ENCODE measurements around the gene MRGPRG. TPM values are rescaled to one million over a fixed set of nuclear protein-coding genes. Genes with fewer than 3 reads are reported as not detected.

The MRGPRG gene
- total RNA-seq, 1 experiment from 2014 or later: not detected

DNA sequence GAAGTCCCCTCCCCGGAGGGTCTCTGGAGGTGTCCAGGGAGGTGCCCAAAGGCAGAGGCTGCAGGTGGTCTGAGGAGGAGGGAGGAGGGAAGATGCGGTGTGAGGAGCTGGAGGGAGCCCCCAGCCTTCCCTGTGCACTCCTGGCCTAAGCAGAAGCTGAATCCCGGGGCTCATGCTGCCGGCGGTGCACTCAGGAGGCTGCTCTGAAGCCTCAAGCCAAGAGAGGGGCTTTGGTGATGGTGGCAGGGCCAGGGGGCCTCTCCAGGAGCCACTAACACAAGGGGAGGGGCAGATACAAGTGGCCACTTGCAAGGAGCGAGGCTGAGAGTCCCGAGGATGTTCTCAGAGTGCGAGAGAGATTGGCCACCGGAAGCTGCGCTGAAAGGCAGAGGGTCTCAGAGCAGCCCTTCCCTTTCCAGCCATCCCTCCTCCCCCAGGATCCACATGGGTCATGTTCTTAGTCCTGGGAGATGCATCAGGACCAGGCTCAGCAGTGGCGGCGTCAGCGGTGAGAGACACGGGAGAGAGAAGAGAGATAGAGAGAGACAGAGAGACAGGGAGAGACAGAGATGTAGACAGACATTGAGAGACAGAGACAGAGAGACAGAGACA lies 774 bp upstream of the MRGPRG start:
- Histone ChIP-seq H3K9ac (ENCODE audit: low read length) (no peak overlapping the region), H3K27ac (ENCODE audit: low read length) (no peak overlapping the region), H3K27me3 (ENCODE audit: low read length) (peaks cover 30% of the 10 kb centered on the region), H3K36me3 (ENCODE audit: low read depth, low read length) (no peaks in the 10 kb centered on the region), H3F3A (ENCODE audit: low read length, unreplicated experiment) (no peaks in the 10 kb centered on the region), H3K4me3 (ENCODE audit: low read length) (no peak overlapping the region), H4K20me1 (ENCODE audit: low read length) (no peaks in the 10 kb centered on the region), H3K79me2 (ENCODE audit: low read length) (no peaks in the 10 kb centered on the region), H3K9me3 (ENCODE audit: low read length) (no peaks in the 10 kb centered on the region), H3K9me2 (replicated peaks; ENCODE audit: low read length) (no peaks in the 10 kb centered on the region), H2AFZ (ENCODE audit: low read length) (no peak overlapping the region), H3K4me2 (ENCODE audit: low read length) (no peak overlapping the region), H3K4me1 (ENCODE audit: insufficient read depth, low read length) (no peaks in the 10 kb centered on the region)
- TF ChIP-seq EZH2phosphoT487 (IDR thresholded peaks at IDR 0.05; ENCODE audit: borderline replicate concordance, low read length) (no peak), EZH2 (IDR thresholded peaks at IDR 0.05; ENCODE audit: low read length, unreplicated experiment) (no peak), CTCF (conservative IDR thresholded peaks at IDR 0.05; ENCODE audit: low read depth, low read length) (no peak)
- DNase-seq (no peak), ATAC-seq (no peak)
- POLR2A ChIA-PET (ENCODE audit: unreplicated experiment): no interaction called here
- no TSS peak for BruUV-seq (replicated peaks)
- intact Hi-C loops (cut with micrococcal nuclease): loop anchor here (5.0 kb wide), 3 partner anchors 107 to 232 kb away; no protein-coding TSS in a partner anchor
- CTCF ChIA-PET: no interaction called here

GRCh38 chr11:3217818-3218482 lies 663 bp downstream of the MRGPRG start:
- Histone ChIP-seq H2AFZ (ENCODE audit: low read length) (no peak overlapping the region), H3K4me3 (ENCODE audit: low read length) (no peak overlapping the region), H3K9me3 (ENCODE audit: low read length) (no peaks in the 10 kb centered on the region), H3K4me1 (ENCODE audit: insufficient read depth, low read length) (no peaks in the 10 kb centered on the region), H3K9ac (ENCODE audit: low read length) (no peak overlapping the region), H3K27ac (ENCODE audit: low read length) (no peak overlapping the region), H3K9me2 (replicated peaks; ENCODE audit: low read length) (no peaks in the 10 kb centered on the region), H3K27me3 (ENCODE audit: low read length) (peaks cover 30% of the 10 kb centered on the region), H4K20me1 (ENCODE audit: low read length) (no peaks in the 10 kb centered on the region), H3K36me3 (ENCODE audit: low read depth, low read length) (no peaks in the 10 kb centered on the region), H3K4me2 (ENCODE audit: low read length) (no peak overlapping the region), H3F3A (ENCODE audit: low read length, unreplicated experiment) (no peaks in the 10 kb centered on the region), H3K79me2 (ENCODE audit: low read length) (no peaks in the 10 kb centered on the region)
- no peak for DNase-seq
- ChIA-PET CTCF (interaction anchor here (0.8 kb wide), 1 partner anchor 94 kb away, joined by 4 read pairs; no protein-coding TSS in a partner anchor), POLR2A (ENCODE audit: unreplicated experiment) (no interaction called here)
- no TSS peak for BruUV-seq (replicated peaks)
- TF ChIP-seq CTCF (conservative IDR thresholded peaks at IDR 0.05; ENCODE audit: low read depth, low read length) (no peak), EZH2phosphoT487 (IDR thresholded peaks at IDR 0.05; ENCODE audit: borderline replicate concordance, low read length) (no peak), EZH2 (IDR thresholded peaks at IDR 0.05; ENCODE audit: low read length, unreplicated experiment) (no peak)
- intact Hi-C loops (cut with micrococcal nuclease): loop anchor here (5.0 kb wide), 3 partner anchors 106 to 231 kb away; no protein-coding TSS in a partner anchor
- ATAC-seq: no peak

GRCh38 chr11:3216027-3216525 lies 2.5 kb downstream of the MRGPRG start:
- no peaks in the 10 kb centered on the region for H3K9me3 ChIP-seq (ENCODE audit: low read length)
- intact Hi-C loops (cut with micrococcal nuclease): loop anchor here (5.0 kb wide), 3 partner anchors 104 to 229 kb away; no protein-coding TSS in a partner anchor
- peaks cover 23% of the 10 kb centered on the region for H3K27me3 ChIP-seq (ENCODE audit: low read length)
- ChIA-PET POLR2A (ENCODE audit: unreplicated experiment) (no interaction called here), CTCF (interaction anchor here (0.5 to 0.9 kb wide), 3 partner anchors 43 to 105 kb away, joined by 3 read pairs; no protein-coding TSS in a partner anchor)
- no peak overlapping the region for H2AFZ ChIP-seq (ENCODE audit: low read length)
- H3F3A ChIP-seq (ENCODE audit: low read length, unreplicated experiment): no peaks in the 10 kb centered on the region
- DNase-seq (no peak), ATAC-seq (no peak)
- H3K4me3 ChIP-seq (ENCODE audit: low read length): no peak overlapping the region
- H3K9ac ChIP-seq (ENCODE audit: low read length): no peak overlapping the region
- no TSS peak for BruUV-seq (replicated peaks)
- no peak overlapping the region for H3K4me2 ChIP-seq (ENCODE audit: low read length)
- no peak overlapping the region for H3K27ac ChIP-seq (ENCODE audit: low read length)
- no peaks in the 10 kb centered on the region for H3K9me2 ChIP-seq (replicated peaks; ENCODE audit: low read length)
- TF ChIP-seq EZH2phosphoT487 (IDR thresholded peaks at IDR 0.05; ENCODE audit: borderline replicate concordance, low read length): no peak
- TF ChIP-seq EZH2 (IDR thresholded peaks at IDR 0.05; ENCODE audit: low read length, unreplicated experiment): no peak
- TF ChIP-seq CTCF (conservative IDR thresholded peaks at IDR 0.05; ENCODE audit: low read depth, low read length): no peak
- H3K79me2 ChIP-seq (ENCODE audit: low read length): no peaks in the 10 kb centered on the region
- no peaks in the 10 kb centered on the region for H4K20me1 ChIP-seq (ENCODE audit: low read length)
- no peaks in the 10 kb centered on the region for H3K36me3 ChIP-seq (ENCODE audit: low read depth, low read length)
- H3K4me1 ChIP-seq (ENCODE audit: insufficient read depth, low read length): no peaks in the 10 kb centered on the region

Measured in PC-3 (cell line).